Measurements from ENCODE around the gene DHRS7C.

Gene DHRS7C

GRCh38 chr17:9792181-9792840, 919 bp upstream of the DHRS7C start:
- no peaks in the 10 kb centered on the region for H4K20me1 ChIP-seq (ENCODE audit: insufficient read depth, low read length)
- no peak for TF ChIP-seq EZH2 (IDR thresholded peaks at IDR 0.05; ENCODE audit: borderline replicate concordance, low read depth, low read length, severe bottlenecking)
- TF ChIP-seq CTCF (IDR thresholded peaks at IDR 0.05; ENCODE audit: borderline replicate concordance, extremely low read depth, low read length, poor library complexity, severe bottlenecking), result no peak
- peaks cover 4% of the 10 kb centered on the region for H3K27me3 ChIP-seq (ENCODE audit: insufficient read depth, low read length, poor library complexity)
- H3K79me2 ChIP-seq (ENCODE audit: insufficient read depth, low read length), result no peaks in the 10 kb centered on the region
- H3K4me2 ChIP-seq (ENCODE audit: insufficient read depth, low read length), result no peak overlapping the region
- no peak overlapping the region for H3K27ac ChIP-seq (ENCODE audit: low read length)
- ATAC-seq (ENCODE audit: insufficient read depth, low read depth) (no peak), DNase-seq (no peak)
- H3K4me1 ChIP-seq (ENCODE audit: insufficient read depth, low read length), result no peaks in the 10 kb centered on the region
- no peak overlapping the region for H2AFZ ChIP-seq (ENCODE audit: low read depth, low read length)
- H3K36me3 ChIP-seq (ENCODE audit: insufficient read depth, low read length), result no peaks in the 10 kb centered on the region
- H3K9me3 ChIP-seq (ENCODE audit: insufficient read depth, low read length, severe bottlenecking), result no peaks in the 10 kb centered on the region
- no peak overlapping the region for H3K9ac ChIP-seq (ENCODE audit: low read depth, low read length)
- H3K4me3 ChIP-seq (ENCODE audit: low read depth in 1 of 2, low read length in 2 of 2), result no peak overlapping the region

- TF ChIP-seq CTCF (IDR thresholded peaks at IDR 0.05; ENCODE audit: borderline replicate concordance, extremely low read depth, low read length, poor library complexity, severe bottlenecking) (no peak), EZH2 (IDR thresholded peaks at IDR 0.05; ENCODE audit: borderline replicate concordance, low read depth, low read length, severe bottlenecking) (no peak)
- Histone ChIP-seq H3K9ac (ENCODE audit: low read depth, low read length) (no peak overlapping the region), H2AFZ (ENCODE audit: low read depth, low read length) (no peak overlapping the region), H3K79me2 (ENCODE audit: insufficient read depth, low read length) (no peaks in the 10 kb centered on the region), H3K36me3 (ENCODE audit: insufficient read depth, low read length) (no peaks in the 10 kb centered on the region), H3K4me1 (ENCODE audit: insufficient read depth, low read length) (no peaks in the 10 kb centered on the region), H3K9me3 (ENCODE audit: insufficient read depth, low read length, severe bottlenecking) (no peaks in the 10 kb centered on the region), H3K4me2 (ENCODE audit: insufficient read depth, low read length) (no peak overlapping the region), H3K27me3 (ENCODE audit: insufficient read depth, low read length, poor library complexity) (peaks cover 7% of the 10 kb centered on the region), H3K4me3 (ENCODE audit: low read depth in 1 of 2, low read length in 2 of 2) (no peak overlapping the region), H4K20me1 (ENCODE audit: insufficient read depth, low read length) (no peaks in the 10 kb centered on the region), H3K27ac (ENCODE audit: low read length) (no peak overlapping the region)
- DNase-seq (no peak), ATAC-seq (ENCODE audit: insufficient read depth, low read depth) (no peak)
Observed at GRCh38 chr17:9790316-9790715, 1.1 kb downstream of the DHRS7C start.

DNA sequence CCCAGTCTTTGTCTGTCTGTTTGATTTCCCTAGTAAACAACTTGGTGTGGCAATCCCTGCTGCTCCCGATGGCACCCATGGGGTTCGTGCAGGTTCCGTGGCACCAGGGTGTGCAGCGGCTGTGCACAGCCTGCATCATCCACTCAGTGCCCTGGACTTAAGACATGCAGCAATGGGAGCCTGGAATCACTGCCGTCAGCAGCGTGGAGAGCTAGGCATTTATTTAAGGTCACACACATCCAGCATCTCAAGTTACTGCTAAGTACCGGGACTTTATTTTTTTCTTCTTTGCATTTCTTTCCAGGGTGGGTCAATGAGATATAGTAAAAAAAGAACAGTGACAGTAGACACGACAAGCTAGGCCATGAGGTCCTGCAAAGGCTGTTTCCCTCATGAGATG, 2.8 kb downstream of the DHRS7C start:
- Histone ChIP-seq H3K4me3 (ENCODE audit: low read depth in 1 of 2, low read length in 2 of 2) (no peak overlapping the region), H2AFZ (ENCODE audit: low read depth, low read length) (no peak overlapping the region), H3K79me2 (ENCODE audit: insufficient read depth, low read length) (no peaks in the 10 kb centered on the region), H3K4me1 (ENCODE audit: insufficient read depth, low read length) (no peaks in the 10 kb centered on the region), H3K36me3 (ENCODE audit: insufficient read depth, low read length) (no peaks in the 10 kb centered on the region), H3K9me3 (ENCODE audit: insufficient read depth, low read length, severe bottlenecking) (no peaks in the 10 kb centered on the region), H4K20me1 (ENCODE audit: insufficient read depth, low read length) (no peaks in the 10 kb centered on the region), H3K9ac (ENCODE audit: low read depth, low read length) (no peak overlapping the region), H3K27me3 (ENCODE audit: insufficient read depth, low read length, poor library complexity) (peaks cover 10% of the 10 kb centered on the region), H3K27ac (ENCODE audit: low read length) (no peak overlapping the region), H3K4me2 (ENCODE audit: insufficient read depth, low read length) (no peak overlapping the region)
- DNase-seq (no peak), ATAC-seq (ENCODE audit: insufficient read depth, low read depth) (no peak)
- no peak for TF ChIP-seq CTCF (IDR thresholded peaks at IDR 0.05; ENCODE audit: borderline replicate concordance, extremely low read depth, low read length, poor library complexity, severe bottlenecking)
- TF ChIP-seq EZH2 (IDR thresholded peaks at IDR 0.05; ENCODE audit: borderline replicate concordance, low read depth, low read length, severe bottlenecking), result no peak
